Right lobe of liver (tissue), 4 donors: ENCODE data around the gene RBP3.

Source experiments
- CTCF ChIP-seq, 4 donors: fragments of 200-600 bp in 3 of 4; fragments of 450-650 bp in 1 of 4; IDR thresholded peaks; one replicate each; pipeline versions ENCODE4 v1.5.1 to v1.8.0; 2016 to 2022; ENCODE audit warnings: antibody characterized with exemption in 4 of 4, mild to moderate bottlenecking in 2 of 4
- POLR2A ChIP-seq: fragments of 450-650 bp; IDR thresholded peaks from one replicate; pipeline ENCODE4 v1.6.1; 2017; ENCODE audit warnings: antibody characterized with exemption, mild to moderate bottlenecking
- donor health status: DM: no; HTN: no; CAD: no.
- donor health status: DM: no; HTN: no; CAD: no.
- donor health status: DM: no; HTN: yes; CAD: no.

GRCh38 chr10:47356708-47357107, 8.5 kb downstream of the RBP3 start:
- TF ChIP-seq CTCF (IDR thresholded peaks at IDR 0.05) (no peak), POLR2A (no peak)
